Neuron (in vitro differentiated cells): ENCODE measurements around the gene COMP.

Source experiments
- H2AFZ ChIP-seq: one replicate; pipeline ENCODE4 v1.6.1; 2013; ENCODE audit warnings: low read depth, mild to moderate bottlenecking, inconsistent platforms, low read length, moderate library complexity
- H3K27me3 ChIP-seq: one replicate; pipeline ENCODE4 v1.6.1; 2013; ENCODE audit warnings: low read length; ENCODE audit not compliant: insufficient read depth
- H3K36me3 ChIP-seq: one replicate; pipeline ENCODE4 v1.6.1; 2013; ENCODE audit warnings: low read length; ENCODE audit not compliant: insufficient read depth
- H3K4me1 ChIP-seq: one replicate; pipeline ENCODE4 v1.6.1; 2013; ENCODE audit warnings: low read length; ENCODE audit not compliant: insufficient read depth
- H3K4me3 ChIP-seq: 2 replicates; pipeline ENCODE4 v1.5.1; 2013; ENCODE audit warnings: mild to moderate bottlenecking, low read length, moderate library complexity
- H3K9me3 ChIP-seq: one replicate; pipeline ENCODE4 v1.6.1; 2013; ENCODE audit warnings: low read length

COMP gene

DNA sequence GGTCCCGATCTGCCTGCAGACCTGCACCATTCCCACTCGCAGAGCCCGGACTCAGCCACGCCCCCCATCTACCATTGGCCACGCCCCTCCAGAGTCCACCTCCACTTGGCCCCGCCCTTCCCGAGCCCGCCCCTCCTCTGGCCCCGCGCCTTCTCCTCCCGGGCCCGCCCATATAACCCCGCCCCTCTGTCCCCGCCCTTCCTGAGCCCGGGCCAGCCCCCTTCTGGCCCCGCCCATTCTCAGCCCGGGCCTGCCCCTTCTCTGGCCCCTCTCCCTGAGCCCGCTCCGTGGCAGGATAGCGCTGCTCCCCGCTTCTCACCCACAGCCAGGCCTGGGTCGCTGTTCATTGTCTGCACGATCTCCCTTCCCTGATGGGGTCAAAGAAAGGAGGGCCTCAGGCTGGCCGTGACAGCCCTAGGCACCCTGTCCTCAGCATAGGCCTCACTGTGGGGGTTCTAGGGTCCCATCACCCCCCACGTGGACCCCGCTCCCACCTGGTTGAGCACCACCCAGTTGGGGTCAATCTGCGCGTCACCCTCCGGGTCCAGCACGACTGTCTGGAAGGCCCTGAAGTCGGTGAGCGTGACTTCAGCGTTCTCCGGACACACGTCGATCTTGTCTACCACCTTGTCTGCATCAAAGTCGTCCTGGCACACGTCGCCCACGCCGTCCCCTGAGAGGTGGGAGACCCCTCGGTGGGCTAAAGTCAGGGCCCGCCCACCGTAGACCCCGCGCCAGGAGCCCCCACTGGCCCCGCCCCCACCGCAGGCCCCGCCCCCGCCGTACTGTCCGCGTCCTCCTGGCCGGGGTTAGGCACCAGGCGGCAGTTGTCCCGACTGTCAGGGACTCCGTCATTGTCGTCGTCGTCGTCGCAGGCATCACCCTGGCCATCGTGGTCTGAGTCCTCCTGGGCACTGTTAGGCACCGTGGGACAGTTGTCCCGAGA, 5.7 kb downstream of the COMP start:
- Histone ChIP-seq H3K4me1 (peaks cover 3% of the 10 kb centered on the region), H3K4me3 (no peak overlapping the region), H2AFZ (no peak overlapping the region), H3K36me3 (no peaks in the 10 kb centered on the region), H3K27me3 (peaks cover 53% of the 10 kb centered on the region), H3K9me3 (peaks cover 12% of the 10 kb centered on the region)

DNA sequence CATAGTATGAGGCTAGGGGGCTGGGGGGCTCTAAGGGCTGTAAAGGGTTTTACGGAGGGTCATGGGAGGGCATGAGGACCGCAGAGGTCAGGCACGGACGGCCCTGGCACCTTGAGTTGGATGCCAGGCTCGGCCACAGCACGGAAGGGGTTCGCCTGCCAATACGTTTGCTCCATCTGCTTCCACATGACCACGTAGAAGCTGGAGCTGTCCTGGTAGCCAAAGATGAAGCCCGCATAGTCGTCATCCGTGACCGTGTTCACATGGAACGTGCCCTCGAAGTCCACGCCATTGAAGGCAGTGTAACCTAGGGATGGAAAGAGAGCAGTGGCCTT, 6.4 kb downstream of the COMP start:
- Histone ChIP-seq H3K4me1 (peaks cover 3% of the 10 kb centered on the region), H2AFZ (no peak overlapping the region), H3K27me3 (peaks cover 49% of the 10 kb centered on the region), H3K36me3 (no peaks in the 10 kb centered on the region), H3K9me3 (peaks cover 12% of the 10 kb centered on the region), H3K4me3 (no peak overlapping the region)

DNA sequence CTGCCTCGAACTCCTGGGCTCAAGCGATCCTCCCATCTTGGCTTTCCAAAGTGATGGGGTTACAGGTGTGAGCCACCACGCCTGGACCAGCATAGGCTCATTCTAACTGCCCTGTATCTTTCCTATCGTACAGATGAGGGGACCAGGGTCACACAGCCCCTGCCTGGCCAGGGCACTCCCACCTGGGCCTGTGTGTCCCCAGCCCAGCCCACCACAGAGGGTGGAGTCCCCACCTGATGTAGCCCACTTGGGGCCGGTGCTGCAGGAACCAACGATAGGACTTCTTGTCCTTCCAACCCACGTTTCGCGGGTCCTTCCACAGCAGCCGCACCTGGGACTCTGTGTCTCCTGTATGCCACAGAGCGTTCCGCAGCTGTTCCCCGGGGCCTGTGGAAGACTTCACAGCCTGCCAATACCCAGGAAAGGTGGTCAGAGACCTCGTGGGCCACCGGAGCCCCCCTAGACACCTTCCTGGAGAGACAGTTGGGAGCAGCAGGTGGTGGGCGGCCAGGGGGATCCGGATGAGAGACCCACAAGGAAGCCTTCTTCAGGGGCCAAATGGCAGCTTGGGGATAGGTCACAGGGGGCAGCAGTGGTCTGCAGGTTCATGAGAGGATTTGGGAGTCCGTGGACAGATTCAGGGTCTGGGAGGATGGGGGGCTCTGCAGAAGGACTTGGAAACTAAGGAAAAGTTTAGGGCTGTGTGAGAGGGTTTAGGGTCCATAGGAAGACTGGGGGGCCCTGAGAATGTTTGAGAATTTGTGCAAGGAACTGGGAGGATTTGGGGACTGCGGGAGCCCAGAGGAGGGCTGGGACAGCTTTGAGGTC, 6.9 kb downstream of the COMP start:
- H3K4me1 ChIP-seq = peaks cover 3% of the 10 kb centered on the region
- no peak overlapping the region for H2AFZ ChIP-seq
- peaks cover 12% of the 10 kb centered on the region for H3K9me3 ChIP-seq
- peaks cover 43% of the 10 kb centered on the region for H3K27me3 ChIP-seq
- no peak overlapping the region for H3K4me3 ChIP-seq
- no peaks in the 10 kb centered on the region for H3K36me3 ChIP-seq

DNA sequence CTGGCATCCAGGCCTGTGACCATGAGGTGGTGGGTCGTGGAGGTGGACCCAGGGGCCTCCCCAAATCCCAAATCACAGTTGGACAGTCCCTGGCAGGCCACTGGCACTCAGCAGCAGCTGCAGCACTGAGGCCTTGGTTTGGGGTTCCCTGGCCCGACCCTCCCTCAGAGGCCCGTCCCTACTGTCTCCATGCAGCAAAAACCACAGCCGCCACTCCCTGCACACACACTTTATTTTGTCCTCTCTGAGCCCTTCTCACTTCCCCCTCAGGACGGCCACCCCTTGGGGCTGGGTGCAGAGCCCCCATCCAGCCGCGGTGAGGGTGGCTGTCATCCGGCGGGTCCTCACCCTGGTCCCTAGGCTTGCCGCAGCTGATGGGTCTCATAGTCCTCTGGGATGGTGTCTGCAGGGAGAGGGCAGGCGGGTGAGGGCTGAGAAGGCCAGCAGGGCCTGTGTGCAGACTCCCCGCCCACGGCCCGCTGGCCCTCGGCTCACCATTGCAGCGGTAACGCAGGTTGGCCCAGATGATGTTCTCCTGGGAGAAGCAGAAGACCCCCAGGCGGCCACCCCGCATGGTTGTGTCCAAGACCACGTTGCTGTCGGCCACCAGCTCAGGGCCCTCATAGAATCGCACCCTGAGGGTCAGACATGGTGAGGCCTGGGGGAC, 8.4 kb downstream of the COMP start:
- no peaks in the 10 kb centered on the region for H3K36me3 ChIP-seq
- H3K4me1 ChIP-seq = peaks cover 3% of the 10 kb centered on the region
- H3K9me3 ChIP-seq = peaks cover 12% of the 10 kb centered on the region
- no peak overlapping the region for H3K4me3 ChIP-seq
- peaks cover 30% of the 10 kb centered on the region for H3K27me3 ChIP-seq
- no peak overlapping the region for H2AFZ ChIP-seq

DNA sequence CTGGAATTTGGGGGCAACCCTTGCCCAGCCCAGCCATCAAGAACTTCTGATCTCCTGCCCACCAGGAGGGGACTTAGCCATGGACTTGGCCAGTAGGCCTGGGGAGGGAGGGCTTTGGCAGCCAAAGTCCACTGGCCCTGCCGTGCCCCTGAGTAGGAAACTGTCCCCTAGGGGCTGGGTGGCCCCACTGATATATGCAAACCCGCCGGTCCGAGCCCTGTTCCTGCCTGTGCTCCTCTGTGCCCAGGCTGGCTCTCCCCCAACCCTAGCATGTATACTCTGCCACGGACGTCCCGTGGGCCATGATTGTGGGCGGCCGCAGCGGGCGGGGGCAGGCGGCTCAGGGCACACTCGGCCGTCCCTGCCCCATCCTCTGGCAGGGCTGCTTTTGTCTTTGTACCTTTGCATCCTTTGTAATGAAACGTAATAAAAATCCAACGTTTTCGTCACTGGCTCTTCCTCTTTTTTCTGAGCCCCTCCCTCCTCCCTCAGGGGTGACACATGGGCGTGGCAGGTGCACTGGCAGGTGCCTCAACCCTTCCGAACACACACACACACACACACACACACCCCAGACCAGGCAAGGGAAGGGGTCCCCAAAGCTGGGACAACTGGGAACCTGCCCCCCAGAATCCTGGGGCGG, 9.1 kb downstream of the COMP start:
- peaks cover 3% of the 10 kb centered on the region for H3K4me1 ChIP-seq
- H3K4me3 ChIP-seq = no peak overlapping the region
- no peak overlapping the region for H2AFZ ChIP-seq
- H3K9me3 ChIP-seq = peaks cover 8% of the 10 kb centered on the region
- H3K36me3 ChIP-seq = no peaks in the 10 kb centered on the region
- H3K27me3 ChIP-seq = peaks cover 24% of the 10 kb centered on the region

DNA sequence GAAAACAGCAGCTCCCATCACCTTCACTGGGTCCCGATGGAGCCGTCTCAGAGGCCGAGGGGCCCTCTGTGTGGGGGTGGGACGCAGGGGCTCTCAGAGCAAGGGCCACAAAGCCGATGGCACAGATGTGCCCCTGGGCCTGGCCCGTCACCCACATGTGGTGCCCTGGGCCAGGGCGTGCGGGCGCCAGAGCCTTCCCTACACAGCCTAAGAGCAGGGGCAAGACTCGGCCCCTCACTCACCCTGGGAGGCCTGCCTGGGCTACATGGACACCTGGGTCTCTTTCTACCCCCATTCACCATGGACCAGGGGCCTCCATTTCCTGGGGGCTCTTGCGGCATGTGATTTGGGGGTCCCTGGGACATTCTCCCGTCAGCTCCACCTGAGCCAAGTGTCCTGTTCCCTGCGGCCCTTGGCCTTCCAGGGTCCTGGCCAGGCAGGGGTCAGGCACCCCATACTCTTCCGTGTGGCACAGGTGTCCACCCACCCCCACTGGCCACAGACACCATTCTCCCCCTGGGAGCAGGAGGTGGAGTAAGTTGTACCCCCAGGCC, 10.0 kb downstream of the COMP start:
- H3K27me3 ChIP-seq = peaks cover 16% of the 10 kb centered on the region
- no peak overlapping the region for H3K4me3 ChIP-seq
- no peak overlapping the region for H2AFZ ChIP-seq
- no peaks in the 10 kb centered on the region for H3K36me3 ChIP-seq
- H3K4me1 ChIP-seq = peaks cover 3% of the 10 kb centered on the region
- H3K9me3 ChIP-seq = peaks cover 5% of the 10 kb centered on the region

DNA sequence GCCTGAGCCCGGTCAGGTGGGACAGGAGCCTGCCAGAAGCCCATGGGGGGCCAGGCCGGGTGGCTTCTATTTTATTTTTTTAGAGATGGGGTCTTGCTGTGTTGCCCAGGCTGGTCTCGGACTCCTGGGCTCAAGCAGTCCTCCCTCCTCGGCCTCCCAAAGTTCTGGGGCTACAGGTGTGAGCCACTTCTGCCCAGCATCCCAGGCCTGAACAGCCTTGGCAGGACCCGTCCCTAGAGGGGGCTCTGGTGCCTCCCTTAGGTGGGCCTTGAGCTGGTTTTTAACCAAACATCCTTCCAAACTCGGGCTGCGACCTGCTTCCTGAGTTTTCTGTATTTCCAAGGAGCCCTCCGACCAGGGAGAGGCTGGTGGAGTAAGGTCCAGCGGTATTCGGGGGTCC, 10.5 kb downstream of the COMP start:
- Histone ChIP-seq H3K4me3 (no peak overlapping the region), H3K9me3 (peaks cover 4% of the 10 kb centered on the region), H3K4me1 (peaks cover 3% of the 10 kb centered on the region), H3K36me3 (no peaks in the 10 kb centered on the region), H2AFZ (no peak overlapping the region), H3K27me3 (peaks cover 12% of the 10 kb centered on the region)

DNA sequence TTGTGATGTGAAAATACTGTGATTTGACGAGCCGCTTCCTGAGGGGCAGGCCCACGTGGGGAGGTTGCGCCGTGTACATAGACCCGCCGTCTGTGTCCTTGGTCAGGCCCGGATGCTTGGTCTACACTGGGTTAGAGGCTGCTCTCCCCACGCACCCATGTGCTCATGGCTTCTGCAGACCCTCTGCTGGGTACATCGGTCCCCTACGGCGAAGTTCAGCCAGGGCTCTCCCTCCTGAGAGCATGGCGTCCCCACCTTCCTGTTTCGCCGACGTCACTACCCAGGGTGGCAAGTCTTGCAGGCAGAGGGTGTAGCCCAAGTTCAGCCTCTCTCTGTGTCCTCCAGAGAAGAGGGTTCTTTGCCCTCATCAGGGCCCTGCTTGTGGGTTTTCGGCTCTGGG, 11.0 kb downstream of the COMP start:
- peaks cover 4% of the 10 kb centered on the region for H3K9me3 ChIP-seq
- peaks cover 9% of the 10 kb centered on the region for H3K27me3 ChIP-seq
- no peak overlapping the region for H3K4me3 ChIP-seq
- no peak overlapping the region for H2AFZ ChIP-seq
- no peaks in the 10 kb centered on the region for H3K4me1 ChIP-seq
- H3K36me3 ChIP-seq = no peaks in the 10 kb centered on the region

DNA sequence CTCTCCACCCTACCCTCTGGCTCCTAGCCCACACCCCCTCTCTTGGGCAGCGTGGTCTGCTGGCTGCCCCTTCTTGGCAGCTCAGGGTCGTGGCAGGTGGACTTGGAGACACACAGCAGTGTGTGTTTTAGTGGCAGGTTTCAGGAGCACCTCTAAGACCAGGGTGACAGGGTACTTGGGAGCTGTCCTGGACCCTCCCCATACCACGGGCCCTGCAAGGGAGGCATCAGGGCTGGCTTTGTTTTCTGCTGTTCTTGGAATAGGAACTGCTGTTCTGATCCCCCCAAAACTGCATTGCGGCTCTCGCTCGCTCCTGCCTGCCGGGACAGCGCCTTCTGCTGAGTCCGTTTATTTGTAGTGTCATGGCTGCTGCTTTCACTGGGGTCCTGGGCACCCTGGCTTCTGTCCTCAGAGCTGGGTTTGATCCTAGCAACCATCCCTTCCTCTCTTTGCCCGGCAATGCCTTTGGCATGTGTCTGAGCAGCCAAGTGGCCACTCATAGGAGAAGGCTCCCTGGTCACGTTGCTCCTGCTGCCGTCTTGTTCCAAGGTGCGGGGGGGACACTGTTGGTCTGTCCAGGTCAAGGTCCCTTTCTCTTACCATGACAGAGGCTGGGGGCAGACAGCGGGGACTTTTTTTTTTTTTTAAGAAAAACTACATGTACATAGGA, 12.1 kb downstream of the COMP start:
- Histone ChIP-seq H2AFZ (no peak overlapping the region), H3K9me3 (no peaks in the 10 kb centered on the region), H3K36me3 (no peaks in the 10 kb centered on the region), H3K27me3 (peaks cover 3% of the 10 kb centered on the region), H3K4me3 (no peak overlapping the region), H3K4me1 (no peaks in the 10 kb centered on the region)

DNA sequence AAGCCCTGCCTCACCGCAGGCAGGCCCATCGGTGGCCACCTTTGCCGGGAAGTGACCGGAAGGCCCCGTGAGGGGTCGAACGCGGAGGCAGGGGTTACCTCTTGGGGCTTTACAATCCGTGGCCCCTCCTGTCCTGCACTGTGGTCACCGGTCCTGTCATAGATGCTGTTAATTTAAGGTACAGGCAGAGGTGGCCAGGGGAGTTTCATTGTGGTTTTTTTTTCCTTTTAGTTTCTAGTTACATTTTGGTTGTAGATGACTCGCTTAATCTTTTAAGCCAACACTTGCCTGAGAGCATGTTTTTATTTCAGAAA, 13.1 kb downstream of the COMP start:
- Histone ChIP-seq H3K4me1 (no peaks in the 10 kb centered on the region), H3K4me3 (no peak overlapping the region), H3K36me3 (no peaks in the 10 kb centered on the region), H3K9me3 (no peaks in the 10 kb centered on the region), H3K27me3 (no peaks in the 10 kb centered on the region), H2AFZ (no peak overlapping the region)

DNA sequence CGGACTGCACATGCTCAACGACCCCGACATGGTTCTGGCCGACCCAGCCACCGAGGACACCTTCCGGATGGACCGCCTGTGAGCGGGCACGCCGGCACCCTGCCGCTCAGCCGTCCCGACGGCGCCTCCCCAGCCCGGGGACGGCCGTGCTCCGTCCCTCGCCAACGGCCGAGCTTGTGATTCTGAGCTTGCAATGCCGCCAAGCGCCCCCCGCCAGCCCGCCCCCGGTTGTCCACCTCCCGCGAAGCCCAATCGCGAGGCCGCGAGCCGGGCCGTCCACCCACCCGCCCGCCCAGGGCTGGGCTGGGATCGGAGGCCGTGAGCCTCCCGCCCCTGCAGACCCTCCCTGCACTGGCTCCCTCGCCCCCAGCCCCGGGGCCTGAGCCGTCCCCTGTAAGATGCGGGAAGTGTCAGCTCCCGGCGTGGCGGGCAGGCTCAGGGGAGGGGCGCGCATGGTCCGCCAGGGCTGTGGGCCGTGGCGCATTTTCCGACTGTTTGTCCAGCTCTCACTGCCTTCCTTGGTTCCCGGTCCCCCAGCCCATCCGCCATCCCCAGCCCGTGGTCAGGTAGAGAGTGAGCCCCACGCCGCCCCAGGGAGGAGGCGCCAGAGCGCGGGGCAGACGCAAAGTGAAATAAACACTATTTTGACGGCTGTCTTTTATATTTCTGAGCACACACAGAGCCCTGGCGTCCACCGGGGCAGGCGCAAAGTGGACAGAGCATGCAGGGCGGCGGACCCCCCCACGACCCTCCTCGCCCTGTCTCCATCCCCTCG, 13.6 kb downstream of the COMP start:
- no peaks in the 10 kb centered on the region for H3K36me3 ChIP-seq
- H3K4me1 ChIP-seq = no peaks in the 10 kb centered on the region
- H3K27me3 ChIP-seq = no peaks in the 10 kb centered on the region
- no peak overlapping the region for H3K4me3 ChIP-seq
- H2AFZ ChIP-seq = no peak overlapping the region
- H3K9me3 ChIP-seq = no peaks in the 10 kb centered on the region

DNA sequence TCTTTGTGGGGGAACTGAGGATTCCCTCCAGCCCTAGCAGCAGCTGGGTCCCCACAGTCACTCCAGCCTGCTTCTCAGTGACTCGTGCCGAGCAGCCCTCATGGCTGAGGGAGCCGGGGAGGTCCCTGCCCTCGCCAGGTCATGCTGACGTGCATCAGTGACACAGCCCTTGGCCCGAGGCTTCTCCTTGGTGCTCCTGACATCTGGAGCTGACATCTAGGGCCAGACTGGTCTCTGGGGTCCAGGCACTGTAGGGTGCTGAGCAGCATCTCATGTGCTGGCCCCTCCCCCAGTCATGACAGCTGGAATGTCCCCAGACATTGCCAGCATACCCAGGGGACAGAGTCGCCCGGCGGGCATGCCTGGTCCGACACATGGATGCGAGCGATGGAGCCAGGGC, 14.4 kb downstream of the COMP start:
- no peaks in the 10 kb centered on the region for H3K36me3 ChIP-seq
- no peaks in the 10 kb centered on the region for H3K27me3 ChIP-seq

More for the DNA sequence above, 14.4 kb downstream of the COMP start:
- no peaks in the 10 kb centered on the region for H3K4me1 ChIP-seq
- no peaks in the 10 kb centered on the region for H3K9me3 ChIP-seq
- H3K4me3 ChIP-seq = no peak overlapping the region
- H2AFZ ChIP-seq = no peak overlapping the region
